Activated CD8-positive, alpha-beta memory T cell treated with anti-CD3 and anti-CD28 coated beads for 24 hours (primary cell): Measurements from ENCODE around the gene NUCB1.

ENCODE experiments used
- DNase-seq: peaks from one replicate; pipeline ENCODE4 v3.0.0-alpha.2; 2020

Gene NUCB1

GRCh38 chr19:48938256-48938655, 38.1 kb downstream of the NUCB1 start:
- no peak for DNase-seq

DNA sequence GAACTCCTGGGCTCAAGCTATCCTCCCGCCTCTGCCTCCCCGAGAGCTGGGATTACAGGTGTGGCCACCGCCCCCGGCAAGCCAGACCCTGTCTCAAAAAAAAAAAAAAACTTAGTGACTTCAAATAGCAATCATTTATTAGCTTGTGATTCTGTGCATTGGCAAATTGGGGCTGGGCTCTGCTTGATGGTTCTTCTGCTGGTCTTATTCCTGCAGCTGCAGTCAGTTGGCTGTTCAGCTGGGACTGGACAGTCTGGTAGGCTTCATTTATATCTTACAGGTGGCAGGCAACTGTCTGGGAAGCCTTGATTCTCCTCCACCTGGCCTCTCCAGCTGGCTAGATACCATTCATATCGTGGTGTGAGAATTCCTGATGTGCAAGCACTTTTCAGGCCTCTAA, 40.8 kb downstream of the NUCB1 start:
- DNase-seq: no peak

DNA sequence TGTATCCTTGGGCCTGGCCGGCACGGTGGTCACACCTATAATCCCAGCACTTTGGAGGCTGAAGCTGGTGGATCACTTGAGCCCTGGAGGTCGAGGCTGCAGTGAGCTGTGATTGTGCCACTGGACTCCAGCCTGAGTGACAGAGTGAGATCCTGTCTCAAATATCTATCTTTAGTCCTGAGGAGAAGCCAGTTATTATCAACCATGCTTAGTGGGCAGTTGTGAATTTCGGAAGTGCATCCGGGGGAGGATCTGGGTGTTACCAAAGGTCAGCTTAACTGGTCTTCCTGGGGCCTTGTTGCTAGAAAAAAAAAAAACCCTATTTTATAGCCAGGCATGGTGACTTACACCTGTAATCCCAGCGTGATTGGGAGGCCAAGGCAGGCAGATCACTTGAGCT, 43.0 kb downstream of the NUCB1 start:
- no peak for DNase-seq

DNA sequence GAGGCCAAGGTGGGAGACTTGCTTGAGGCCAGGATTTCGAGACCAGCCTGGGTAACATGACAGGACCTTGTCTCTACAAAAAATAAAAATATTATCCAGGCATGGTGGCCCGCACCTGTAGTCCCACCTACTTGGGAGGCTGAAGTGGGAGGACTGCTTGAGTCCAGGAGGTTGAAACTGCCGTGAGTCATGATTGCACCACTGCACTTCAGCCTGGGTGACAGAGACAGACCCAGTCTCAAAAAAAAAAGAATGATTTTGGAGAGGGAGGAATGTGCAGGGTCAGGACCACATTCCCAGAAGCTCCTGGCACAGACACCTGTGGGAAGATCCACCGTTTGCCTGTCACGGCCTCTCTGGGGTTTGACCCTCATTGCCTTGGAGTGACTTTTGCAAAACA, 45.3 kb downstream of the NUCB1 start:
- no peak for DNase-seq

DNA sequence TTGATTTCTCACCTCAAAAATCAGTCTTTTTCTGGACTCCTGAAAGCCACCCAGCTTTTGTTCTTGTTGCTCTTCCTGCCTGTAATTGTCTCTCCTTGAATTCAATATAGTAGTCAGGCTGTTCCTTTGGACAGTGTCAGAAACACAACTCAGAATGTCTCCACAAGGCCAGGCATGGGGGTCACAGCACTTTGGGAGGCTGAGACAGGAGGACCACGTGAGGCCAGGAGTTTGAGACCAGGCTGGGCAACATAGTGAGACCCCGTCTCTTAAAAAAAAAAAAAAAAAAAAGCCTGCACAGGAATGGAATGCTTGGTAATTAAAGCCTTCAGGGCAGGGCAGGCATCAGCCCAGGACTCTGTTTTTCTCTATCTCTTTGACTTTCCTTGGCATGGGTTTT, 45.7 kb downstream of the NUCB1 start:
- DNase-seq: no peak

GRCh38 chr19:48946463-48947257, 46.5 kb downstream of the NUCB1 start:
- no peak for DNase-seq

DNA sequence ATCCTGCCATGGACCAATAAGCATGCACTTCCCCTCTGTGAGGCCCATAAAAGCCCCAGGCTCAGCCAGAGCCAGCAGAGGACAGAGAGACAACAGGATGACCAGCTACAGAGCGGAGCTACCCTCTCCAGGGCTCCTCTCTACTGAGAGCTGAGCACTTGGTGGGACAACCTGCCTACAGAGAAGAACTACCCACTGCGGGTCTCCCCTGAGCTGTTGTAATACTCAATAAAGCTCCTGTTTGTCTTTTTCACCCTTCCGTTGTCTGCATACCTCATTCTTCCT, 47.1 kb downstream of the NUCB1 start:
- no peak for DNase-seq

- no peak for DNase-seq
These were observed 50.0 kb downstream of the NUCB1 start for GRCh38 chr19:48950159-48950558.

DNA sequence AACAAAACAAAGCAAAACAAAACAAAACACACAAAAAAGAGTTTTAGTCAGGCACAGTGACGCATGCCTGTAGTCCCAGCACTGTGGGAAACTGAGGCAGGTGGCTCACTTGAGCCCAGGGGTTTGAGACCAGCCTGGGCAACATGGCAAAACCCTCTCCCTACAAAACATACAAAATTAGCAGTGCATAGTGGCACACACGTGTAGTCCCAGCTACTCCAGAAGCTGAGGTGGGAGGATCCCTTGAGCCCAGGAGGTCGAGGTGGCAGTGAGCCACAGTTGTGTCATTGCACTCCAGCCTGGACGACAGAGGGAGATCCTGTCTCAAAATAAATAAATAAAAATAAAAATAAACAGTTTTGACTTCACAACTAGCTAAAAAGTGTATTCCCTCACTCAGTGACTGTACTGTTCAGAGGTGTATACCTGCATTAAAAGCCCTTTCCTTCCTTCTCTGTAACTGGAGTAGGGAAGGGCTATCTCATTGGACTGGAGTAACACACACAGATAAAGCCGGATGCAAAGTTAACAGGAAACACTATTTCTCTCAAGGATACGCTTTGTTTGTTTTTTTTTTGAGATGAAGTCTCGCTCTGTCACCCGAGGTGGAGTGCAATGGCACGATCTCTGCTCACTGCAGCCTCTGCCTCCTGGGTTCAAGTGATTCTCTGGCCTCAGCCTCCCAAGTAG, 50.9 kb downstream of the NUCB1 start:
- DNase-seq: no peak

- no peak for DNase-seq
These were observed 53.0 kb downstream of the NUCB1 start for GRCh38 chr19:48953141-48953540.

GRCh38 chr19:48953990-48954594, 54.0 kb downstream of the NUCB1 start:
- no peak for DNase-seq

- DNase-seq: peak; percentile 98
These were observed 54.6 kb downstream of the NUCB1 start, which contains the start of gene BAX for GRCh38 chr19:48954595-48955307. Gene BAX, plus strand, starts transcription at chr19:48954875. Its CDS starts 54 bp downstream, at chr19:48954929.

GRCh38 chr19:48955308-48955958, 55.3 kb downstream of the NUCB1 start:
- no peak for DNase-seq

DNA sequence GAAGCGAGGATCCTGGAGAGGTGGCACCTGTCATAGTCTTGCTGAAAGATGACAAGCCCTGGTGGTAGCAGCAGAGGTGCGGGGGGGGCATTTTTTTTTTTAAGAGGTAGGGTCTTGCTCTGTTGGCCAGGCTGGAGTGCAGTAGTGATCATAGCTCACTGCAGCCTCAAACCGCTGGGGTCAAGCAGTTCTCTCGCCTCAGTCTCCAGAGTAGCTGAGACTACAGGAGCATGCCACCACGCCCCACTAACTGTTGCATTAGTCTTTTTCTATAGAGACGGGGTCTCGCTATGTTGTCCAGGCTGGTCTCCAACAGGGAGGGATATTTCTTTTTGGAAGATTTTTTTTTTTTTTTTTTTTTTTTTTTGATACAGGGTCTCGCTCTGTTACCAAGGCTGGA, 57.9 kb downstream of the NUCB1 start:
- DNase-seq: no peak

- DNase-seq: no peak
These were observed 59.5 kb downstream of the NUCB1 start for GRCh38 chr19:48959341-48960239.

DNA sequence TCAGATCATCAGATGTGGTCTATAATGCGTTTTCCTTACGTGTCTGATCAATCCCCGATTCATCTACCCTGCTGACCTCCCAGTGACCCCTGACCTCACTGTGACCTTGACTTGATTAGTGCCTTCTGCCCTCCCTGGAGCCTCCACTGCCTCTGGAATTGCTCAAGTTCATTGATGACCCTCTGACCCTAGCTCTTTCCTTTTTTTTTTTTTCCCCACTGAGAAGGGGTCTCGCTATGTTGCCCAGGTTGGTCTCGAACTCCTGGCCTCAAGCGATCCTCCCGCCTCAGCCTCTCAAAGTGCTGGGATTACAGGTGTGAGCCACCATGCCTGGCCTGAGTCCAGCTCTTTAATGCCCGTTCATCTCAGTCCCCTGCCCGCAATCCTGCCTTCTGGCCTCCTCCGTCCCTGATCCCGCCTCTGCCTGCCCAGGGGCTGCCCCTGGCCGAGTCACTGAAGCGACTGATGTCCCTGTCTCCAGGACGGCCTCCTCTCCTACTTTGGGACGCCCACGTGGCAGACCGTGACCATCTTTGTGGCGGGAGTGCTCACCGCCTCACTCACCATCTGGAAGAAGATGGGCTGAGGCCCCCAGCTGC, 61.0 kb downstream of the NUCB1 start:
- DNase-seq: no peak

DNA sequence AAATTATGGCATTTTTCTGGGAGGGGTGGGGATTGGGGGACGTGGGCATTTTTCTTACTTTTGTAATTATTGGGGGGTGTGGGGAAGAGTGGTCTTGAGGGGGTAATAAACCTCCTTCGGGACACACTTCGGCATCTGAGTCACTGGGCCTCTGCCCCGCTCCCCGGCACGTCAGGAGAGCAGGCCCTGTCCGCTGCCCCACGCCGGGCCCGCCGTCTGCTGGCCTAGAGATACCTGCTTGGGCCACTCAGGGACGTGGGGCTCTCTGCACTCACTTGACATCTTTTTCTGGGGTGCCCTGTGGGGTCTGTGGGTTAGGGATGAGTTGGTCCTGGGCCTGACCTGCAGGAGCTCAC, 61.5 kb downstream of the NUCB1 start:
- no peak for DNase-seq

DNA sequence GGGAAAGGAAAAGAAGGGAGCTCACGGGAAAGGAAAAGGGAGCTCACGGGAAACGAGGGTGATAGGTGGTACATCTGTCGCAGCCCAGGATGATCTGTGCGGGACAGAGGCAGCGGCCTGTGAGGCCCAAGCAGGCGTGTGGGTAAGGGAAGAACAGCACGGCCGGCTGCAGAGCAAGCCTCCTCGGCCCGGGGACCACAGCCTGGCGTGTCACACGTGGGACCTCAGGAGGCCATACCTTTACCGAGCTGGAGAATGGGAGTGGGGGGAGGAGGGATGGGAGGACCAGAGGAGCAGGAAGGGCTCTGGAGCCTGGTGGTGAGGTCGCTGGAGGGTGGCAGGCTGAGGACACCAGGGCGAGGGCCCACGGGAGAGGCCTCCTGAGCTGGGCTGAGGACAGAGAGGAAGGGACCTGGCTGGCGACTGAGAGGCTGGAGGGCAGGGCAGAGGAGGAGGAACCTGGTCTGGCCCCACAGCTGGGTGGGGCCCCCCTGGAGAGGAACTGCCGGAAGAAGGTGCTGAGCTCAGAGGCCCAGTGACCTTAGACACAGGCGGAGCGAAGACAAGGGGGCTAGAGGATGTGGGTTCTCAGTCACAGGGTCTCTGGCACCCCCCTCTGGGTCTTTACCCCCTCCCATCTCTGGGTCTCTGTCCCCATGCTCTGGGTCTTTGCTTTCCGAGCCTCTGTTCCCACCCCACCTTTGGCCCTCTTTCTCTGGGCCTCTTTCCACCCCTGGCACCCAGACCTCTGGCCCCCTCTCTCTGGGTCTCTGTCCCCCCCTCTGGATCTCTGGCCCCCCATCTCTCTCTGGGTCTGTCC, 62.1 kb downstream of the NUCB1 start:
- DNase-seq: peak; percentile 72

DNA sequence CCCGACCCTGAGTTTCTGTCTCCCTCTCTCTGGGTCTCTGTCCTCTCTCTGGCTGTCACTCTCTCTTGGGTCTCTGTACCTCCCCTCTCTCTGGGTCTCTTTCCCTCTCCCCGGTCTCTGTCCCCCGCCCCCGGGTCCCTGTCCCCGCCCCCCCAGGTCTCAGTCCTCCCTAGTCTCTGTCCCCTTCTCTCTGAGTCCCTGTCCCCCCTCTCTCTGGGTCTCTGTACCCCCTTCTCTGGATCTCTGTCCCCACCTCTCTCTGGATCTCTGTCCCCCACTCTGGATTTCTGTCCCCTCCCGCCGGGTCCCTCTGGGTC, 62.7 kb downstream of the NUCB1 start:
- no peak for DNase-seq

DNA sequence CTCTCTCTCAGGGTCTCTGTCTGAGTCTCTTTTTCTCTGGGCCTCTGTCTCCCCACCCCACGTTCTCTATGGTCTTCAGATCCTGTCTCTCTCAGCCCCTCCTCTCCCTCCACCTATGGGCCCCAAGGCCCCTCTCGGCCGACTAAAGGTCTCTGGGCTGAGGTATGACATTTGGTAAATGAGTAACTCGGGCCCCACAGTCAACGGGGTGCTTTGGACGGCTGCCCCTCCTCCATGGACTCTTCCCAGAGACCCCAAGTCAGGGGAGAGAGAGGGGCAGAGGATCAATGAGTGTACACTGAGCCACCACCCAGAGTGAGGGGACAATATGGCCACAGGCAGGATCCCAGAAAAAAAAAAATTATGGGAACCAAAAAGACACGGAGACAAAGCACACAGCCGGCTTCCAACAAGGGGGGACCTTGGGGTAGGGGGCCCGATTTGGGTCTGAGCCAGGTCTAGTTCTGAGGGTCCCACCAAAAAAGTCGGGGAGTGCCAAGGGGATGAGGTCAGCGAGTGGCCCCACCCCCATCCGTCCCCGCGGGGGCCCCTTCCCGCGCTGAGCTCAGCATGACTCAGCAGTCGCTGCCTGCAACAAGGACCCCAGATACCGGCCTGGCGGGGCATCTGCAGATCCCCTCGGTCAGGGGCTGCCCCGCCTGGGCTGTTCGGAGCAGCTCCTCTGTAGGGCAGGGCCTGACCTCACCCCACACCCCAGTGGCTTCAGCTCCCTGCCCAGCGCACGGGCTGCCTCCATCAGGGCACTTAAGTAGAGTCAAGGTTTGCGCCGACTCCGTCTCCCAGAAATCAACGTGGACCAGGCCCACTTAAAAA, 63.5 kb downstream of the NUCB1 start:
- peak; percentile 90 for DNase-seq
